IPS-15b (cell line): Measurements from ENCODE around the gene ELF1.

Experiments used
- H3K27me3 ChIP-seq: one replicate; pipeline ENCODE4 v1.6.1; 2013; ENCODE audit warnings: low read length; ENCODE audit not compliant: control insufficient read depth, insufficient read depth
- H3K36me3 ChIP-seq: one replicate; pipeline ENCODE4 v1.6.1; 2013; ENCODE audit warnings: low read length; ENCODE audit not compliant: control insufficient read depth, insufficient read depth
- H3K4me1 ChIP-seq: one replicate; pipeline ENCODE4 v1.6.1; 2013; ENCODE audit warnings: mild to moderate bottlenecking, low read length; ENCODE audit not compliant: control insufficient read depth, insufficient read depth
- H3K4me3 ChIP-seq: one replicate; pipeline ENCODE4 v1.5.1; 2013; ENCODE audit warnings: low read depth, low read length
- H3K9ac ChIP-seq: one replicate; pipeline ENCODE4 v1.6.1; 2013; ENCODE audit warnings: low read depth, mild to moderate bottlenecking, low read length
- H3K9me3 ChIP-seq: one replicate; pipeline ENCODE4 v1.6.1; 2013; ENCODE audit warnings: mild to moderate bottlenecking, low read length; ENCODE audit not compliant: control insufficient read depth, insufficient read depth

ELF1 gene

DNA sequence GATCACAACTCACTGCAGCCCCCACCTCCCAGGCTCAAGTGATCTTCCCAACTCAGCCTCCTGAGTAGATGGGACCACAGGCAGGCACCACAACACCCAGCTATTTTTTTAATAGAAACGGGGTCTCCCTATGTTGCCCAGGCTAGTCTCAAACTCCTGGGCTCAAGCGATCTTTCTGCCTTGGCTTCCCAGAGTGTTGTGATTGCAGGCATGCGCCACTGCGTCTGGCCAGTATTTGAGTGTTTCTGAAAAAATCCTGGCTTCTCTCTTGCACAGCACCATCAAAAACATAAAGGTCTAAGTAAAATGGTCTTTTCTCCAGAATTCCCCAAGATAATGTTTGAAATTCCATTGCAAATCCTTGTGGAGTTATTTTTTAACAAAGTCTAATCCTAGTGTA is 47.8 kb downstream of the ELF1 start:
- Histone ChIP-seq H3K4me1 (peaks cover 2% of the 10 kb centered on the region), H3K4me3 (no peak overlapping the region), H3K9me3 (no peaks in the 10 kb centered on the region), H3K36me3 (no peaks in the 10 kb centered on the region), H3K9ac (no peak overlapping the region), H3K27me3 (no peaks in the 10 kb centered on the region)

DNA sequence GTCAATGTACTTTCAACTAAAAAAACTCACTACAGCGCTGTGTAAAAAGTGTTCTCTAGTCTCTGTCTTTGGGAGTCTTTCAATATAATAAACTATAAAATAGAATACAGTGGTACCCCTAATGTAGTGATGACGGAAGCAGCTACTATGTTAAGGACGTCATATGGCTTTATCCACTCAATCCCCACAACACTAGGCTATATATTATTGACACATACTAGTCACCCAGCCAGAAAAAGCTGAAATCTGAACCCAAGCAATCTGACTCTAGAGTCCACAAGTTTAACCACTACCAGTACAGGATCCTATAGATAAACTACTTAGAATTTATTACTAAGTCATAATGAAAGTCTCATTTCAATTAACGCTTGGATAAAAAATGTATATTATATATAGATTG is 48.3 kb downstream of the ELF1 start:
- H3K36me3 ChIP-seq: no peaks in the 10 kb centered on the region
- H3K9me3 ChIP-seq: no peaks in the 10 kb centered on the region
- H3K9ac ChIP-seq: no peak overlapping the region
- no peaks in the 10 kb centered on the region for H3K27me3 ChIP-seq
- H3K4me3 ChIP-seq: no peak overlapping the region
- peaks cover 2% of the 10 kb centered on the region for H3K4me1 ChIP-seq

DNA sequence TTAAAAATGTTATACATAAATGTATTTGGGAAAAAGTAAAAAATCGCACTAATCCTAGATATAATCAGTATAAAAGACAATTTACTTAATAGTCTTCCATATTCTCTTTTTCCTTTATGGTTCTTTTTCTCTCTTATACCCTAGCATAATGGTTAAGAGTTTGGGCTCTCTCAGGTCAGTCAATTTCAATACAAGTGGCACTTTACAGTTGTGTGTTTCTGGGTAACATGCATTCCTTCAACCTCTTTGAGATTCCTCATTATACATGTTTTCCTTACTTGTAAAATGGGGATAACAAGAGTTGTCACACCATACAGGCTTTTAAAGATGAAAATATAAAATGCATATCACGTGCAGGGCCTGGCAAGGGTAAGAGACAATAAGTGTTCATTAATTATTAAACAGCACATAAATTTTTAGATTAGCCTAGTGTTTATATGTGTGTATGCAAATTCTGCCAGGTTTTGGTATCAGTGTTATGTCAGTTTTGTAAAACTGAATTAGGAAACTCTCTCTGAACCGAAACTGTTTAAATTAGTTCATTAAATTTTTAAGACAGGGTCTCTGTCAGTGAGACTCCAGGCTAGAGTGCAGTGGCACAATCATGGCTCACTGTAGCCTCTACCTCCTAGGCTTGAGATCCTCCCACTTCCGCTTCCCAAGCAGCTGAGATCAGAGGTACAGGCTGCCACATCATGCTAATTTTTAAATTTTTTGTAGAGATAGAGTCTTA is 49.8 kb downstream of the ELF1 start:
- H3K27me3 ChIP-seq: no peaks in the 10 kb centered on the region
- no peak overlapping the region for H3K9ac ChIP-seq
- H3K36me3 ChIP-seq: no peaks in the 10 kb centered on the region
- H3K4me3 ChIP-seq: no peak overlapping the region
- no peaks in the 10 kb centered on the region for H3K9me3 ChIP-seq
- H3K4me1 ChIP-seq: no peaks in the 10 kb centered on the region

DNA sequence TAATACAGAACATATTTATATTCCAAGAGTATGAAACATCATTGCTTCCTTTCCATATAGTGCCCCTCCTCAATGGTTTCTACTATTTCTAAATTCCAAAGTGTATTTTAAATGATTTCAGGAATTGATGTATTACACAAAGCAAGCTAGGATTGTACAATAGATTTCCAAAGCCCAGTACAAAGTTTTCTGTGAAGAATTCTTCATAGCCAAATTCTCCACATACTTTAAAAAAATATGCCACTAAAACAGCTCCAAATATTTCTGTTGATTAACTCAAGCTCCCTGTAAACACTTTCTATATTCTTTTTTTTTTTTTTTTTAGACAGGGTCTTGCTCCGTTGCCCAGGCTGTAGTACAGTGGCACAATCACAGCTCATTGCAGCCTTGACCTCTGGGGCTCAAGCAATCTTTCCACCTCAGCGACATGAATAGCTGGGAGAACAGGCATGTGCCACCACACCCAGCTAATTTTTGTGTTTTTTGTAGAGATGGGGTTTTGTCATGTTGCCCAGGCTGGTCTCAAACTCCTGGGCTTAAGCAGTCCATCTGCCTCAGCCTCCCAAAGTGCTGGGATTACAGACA is 50.6 kb downstream of the ELF1 start:
- H3K9ac ChIP-seq: no peak overlapping the region
- H3K36me3 ChIP-seq: no peaks in the 10 kb centered on the region
- H3K4me1 ChIP-seq: no peaks in the 10 kb centered on the region
- H3K27me3 ChIP-seq: no peaks in the 10 kb centered on the region
- H3K4me3 ChIP-seq: no peak overlapping the region
- no peaks in the 10 kb centered on the region for H3K9me3 ChIP-seq

DNA sequence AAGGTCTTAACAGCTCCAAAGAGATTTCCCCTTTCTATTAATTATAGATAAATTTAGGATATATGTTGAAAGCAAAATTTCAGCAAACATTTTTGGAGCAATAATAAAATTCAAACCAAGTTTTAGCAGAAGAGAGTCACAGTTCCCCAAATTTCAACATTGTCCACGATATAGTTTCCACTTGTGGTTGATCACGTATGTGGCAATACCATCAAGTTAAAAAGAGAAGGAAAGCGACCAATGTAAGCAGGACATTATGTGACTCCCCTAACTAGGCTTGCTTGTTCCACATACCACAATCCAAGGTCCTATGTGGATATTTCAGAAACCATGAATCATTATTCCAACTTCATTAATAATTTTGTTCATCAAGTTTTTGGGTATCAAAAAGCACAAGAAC is 52.8 kb downstream of the ELF1 start:
- Histone ChIP-seq H3K4me3 (no peak overlapping the region), H3K27me3 (no peaks in the 10 kb centered on the region), H3K9ac (no peak overlapping the region), H3K9me3 (no peaks in the 10 kb centered on the region), H3K4me1 (no peaks in the 10 kb centered on the region), H3K36me3 (no peaks in the 10 kb centered on the region)

DNA sequence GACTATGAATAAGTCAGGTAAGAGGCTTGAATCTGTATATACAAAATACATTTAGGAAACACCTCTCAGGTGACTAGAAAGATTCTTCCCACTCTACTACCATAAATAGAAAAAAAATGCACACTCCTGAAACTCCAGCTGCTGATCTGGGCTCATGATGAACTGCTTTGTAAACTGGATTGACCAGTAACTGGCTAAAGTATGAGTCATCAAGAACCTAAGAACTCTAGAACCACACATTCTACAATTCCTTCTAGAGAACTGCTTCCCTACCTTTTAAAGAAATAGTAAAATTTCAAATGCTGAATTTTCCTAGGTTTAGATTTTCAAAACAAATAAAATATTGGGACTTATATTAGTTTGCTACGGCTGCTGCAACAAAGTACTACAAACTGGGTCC is 55.2 kb downstream of the ELF1 start:
- H3K9me3 ChIP-seq: no peaks in the 10 kb centered on the region
- H3K27me3 ChIP-seq: no peaks in the 10 kb centered on the region
- H3K9ac ChIP-seq: no peak overlapping the region
- no peak overlapping the region for H3K4me3 ChIP-seq
- H3K36me3 ChIP-seq: no peaks in the 10 kb centered on the region
- no peaks in the 10 kb centered on the region for H3K4me1 ChIP-seq

DNA sequence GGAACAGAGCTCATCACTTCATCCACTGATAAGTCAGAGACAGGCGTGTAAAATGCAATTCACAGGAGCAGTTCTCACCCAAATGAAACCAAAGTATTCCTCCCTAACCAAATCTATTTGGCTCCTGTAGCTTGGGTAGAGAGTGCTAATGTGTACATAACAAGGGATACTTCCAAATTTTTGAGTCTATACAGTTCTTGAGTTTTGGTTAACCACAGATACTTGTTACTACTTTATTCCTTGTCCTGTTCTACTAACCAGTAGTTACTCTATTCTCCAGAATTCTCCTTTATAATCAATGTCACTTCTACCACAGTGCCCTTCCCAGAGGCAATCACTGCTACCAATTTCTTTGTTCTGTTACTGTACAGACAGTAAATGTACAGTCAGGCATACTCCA is 57.3 kb downstream of the ELF1 start:
- Histone ChIP-seq H3K36me3 (no peaks in the 10 kb centered on the region), H3K4me3 (no peak overlapping the region), H3K27me3 (no peaks in the 10 kb centered on the region), H3K9me3 (no peaks in the 10 kb centered on the region), H3K9ac (no peak overlapping the region), H3K4me1 (no peaks in the 10 kb centered on the region)

DNA sequence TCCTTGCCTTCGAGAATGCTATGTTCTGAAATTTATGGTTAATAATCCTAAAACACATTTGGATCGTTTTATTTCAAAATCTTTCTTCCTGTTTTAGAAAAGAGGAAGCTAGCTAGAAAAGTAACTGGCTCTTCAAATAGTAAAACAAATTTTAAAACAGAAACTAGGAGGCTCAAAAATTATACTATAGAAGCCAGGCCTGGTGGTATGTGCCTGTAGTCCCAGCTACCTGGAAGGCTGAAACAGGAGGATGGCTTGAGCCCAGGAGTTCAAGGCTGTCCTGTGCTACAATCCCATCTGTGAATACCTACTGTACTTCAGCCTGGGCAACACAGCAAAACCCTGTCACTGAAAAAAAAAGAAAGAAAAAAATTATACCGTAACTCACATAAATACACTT is 57.9 kb downstream of the ELF1 start:
- Histone ChIP-seq H3K36me3 (no peaks in the 10 kb centered on the region), H3K4me1 (no peaks in the 10 kb centered on the region), H3K9ac (no peak overlapping the region), H3K27me3 (no peaks in the 10 kb centered on the region), H3K4me3 (no peak overlapping the region), H3K9me3 (no peaks in the 10 kb centered on the region)

DNA sequence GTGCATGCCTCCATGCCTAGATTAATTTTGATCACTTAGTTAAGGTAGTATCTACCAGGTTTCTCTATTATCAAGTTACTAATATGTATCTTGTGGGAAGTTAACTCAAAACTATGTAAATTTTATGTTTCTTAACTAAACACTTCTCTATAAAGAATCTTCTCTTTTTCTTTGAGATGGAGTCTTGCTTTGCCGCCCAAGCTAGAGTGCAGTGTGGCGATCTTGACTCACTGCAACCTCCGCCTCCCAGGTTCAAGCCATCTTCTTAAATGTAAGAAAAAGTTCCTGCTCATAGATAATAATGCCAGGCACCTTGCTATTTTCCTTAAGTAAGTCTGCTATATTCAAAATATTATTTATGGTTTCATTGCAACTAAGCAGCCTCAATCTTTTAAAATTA is 58.4 kb downstream of the ELF1 start:
- H3K4me1 ChIP-seq: no peaks in the 10 kb centered on the region
- H3K27me3 ChIP-seq: no peaks in the 10 kb centered on the region
- H3K9me3 ChIP-seq: no peaks in the 10 kb centered on the region
- H3K36me3 ChIP-seq: no peaks in the 10 kb centered on the region
- no peak overlapping the region for H3K4me3 ChIP-seq
- H3K9ac ChIP-seq: no peak overlapping the region

DNA sequence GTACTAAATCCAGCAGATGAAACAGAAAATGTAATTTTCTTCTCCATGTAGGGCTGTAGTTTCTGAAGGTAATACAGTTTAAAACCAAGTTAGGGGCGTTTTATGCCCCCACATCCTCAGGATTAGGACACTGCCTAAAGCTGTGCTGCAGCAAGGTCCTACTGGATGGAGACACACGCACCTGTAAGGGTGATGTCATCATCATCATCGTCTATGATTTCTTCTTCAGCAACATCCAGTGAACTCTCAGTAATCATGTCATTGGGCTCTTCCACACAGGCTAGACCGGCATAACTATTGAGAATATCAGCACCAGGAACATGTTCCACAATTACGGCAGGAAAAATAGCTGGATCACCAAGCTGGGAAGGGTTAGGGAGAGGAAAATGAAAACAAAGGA is 60.5 kb downstream of the ELF1 start:
- Histone ChIP-seq H3K4me1 (no peaks in the 10 kb centered on the region), H3K4me3 (no peak overlapping the region), H3K9me3 (no peaks in the 10 kb centered on the region), H3K9ac (no peak overlapping the region), H3K27me3 (no peaks in the 10 kb centered on the region), H3K36me3 (peaks cover 3% of the 10 kb centered on the region)

DNA sequence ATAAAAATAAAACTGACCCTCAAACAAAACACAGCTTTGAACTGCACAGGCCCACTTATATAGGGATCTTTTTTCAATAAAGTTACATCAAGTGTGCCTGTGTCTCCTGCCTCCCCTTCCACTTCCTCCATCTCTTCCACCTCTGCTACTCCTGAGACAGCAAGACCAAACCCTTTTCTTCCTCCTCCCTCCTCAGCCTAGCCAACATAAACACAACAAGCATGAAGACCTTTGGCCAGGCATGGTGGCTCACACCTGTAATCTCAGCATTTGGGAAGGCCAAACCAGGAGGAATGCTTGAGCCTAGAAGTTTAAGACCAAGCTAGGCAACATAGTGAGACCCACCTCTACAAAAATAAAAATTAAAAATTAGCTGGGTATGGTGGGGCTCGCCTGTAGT is 72.6 kb downstream of the ELF1 start:
- Histone ChIP-seq H3K4me3 (no peak overlapping the region), H3K27me3 (no peaks in the 10 kb centered on the region), H3K4me1 (no peaks in the 10 kb centered on the region), H3K9ac (no peak overlapping the region), H3K9me3 (no peaks in the 10 kb centered on the region), H3K36me3 (no peaks in the 10 kb centered on the region)

DNA sequence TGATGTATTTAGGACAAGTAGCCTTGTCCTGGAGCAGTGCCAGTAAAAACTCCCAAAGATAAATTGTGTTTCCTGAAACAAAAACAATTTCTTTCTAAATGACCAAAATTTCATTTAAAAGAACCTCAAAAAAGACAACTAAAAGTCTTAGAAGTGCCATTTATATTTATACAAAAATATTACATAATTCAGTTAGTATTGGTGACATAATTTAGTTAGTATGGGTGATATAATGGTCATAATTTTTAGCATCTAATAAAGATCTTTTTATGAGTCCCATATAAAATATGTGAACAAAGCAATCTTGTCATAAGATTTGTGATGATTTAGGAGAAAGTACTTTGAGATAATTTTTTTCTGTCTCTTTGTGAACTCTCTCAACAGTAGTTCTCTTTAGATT is 76.0 kb downstream of the ELF1 start:
- H3K4me1 ChIP-seq: no peaks in the 10 kb centered on the region
- no peak overlapping the region for H3K4me3 ChIP-seq
- H3K36me3 ChIP-seq: no peaks in the 10 kb centered on the region
- H3K27me3 ChIP-seq: no peaks in the 10 kb centered on the region
- H3K9ac ChIP-seq: no peak overlapping the region
- no peaks in the 10 kb centered on the region for H3K9me3 ChIP-seq
